Trophoblast cell (in vitro differentiated cells and primary cell): ENCODE data around the gene IL1RAPL1.

Source experiments
- DNase-seq, 2 donors: peaks; one replicate each; pipeline ENCODE4 v3.0.0-alpha.2; 2016
- H2AFZ ChIP-seq: 2 replicates; pipeline ENCODE4 v1.6.1; 2013; ENCODE audit warnings: low read length, moderate library complexity, mild to moderate bottlenecking; ENCODE audit not compliant: insufficient read depth, poor library complexity
- H2AK5ac ChIP-seq: 2 replicates; pipeline ENCODE4 v1.6.1; 2013; ENCODE audit warnings: mild to moderate bottlenecking, low read length
- H2BK120ac ChIP-seq: 2 replicates; pipeline ENCODE4 v1.6.1; 2013; ENCODE audit warnings: low read length, mild to moderate bottlenecking, moderate library complexity; ENCODE audit not compliant: insufficient read depth, poor library complexity
- H2BK12ac ChIP-seq: 2 replicates; pipeline ENCODE4 v1.6.1; 2013; ENCODE audit warnings: mild to moderate bottlenecking, low read length, moderate library complexity
- H2BK5ac ChIP-seq: 2 replicates; pipeline ENCODE4 v1.6.1; 2013; ENCODE audit warnings: low read length, low read depth, moderate library complexity, mild to moderate bottlenecking; ENCODE audit not compliant: poor library complexity
- H3K14ac ChIP-seq: 2 replicates; pipeline ENCODE4 v1.6.1; 2013; ENCODE audit warnings: mild to moderate bottlenecking, low read length
- H3K18ac ChIP-seq: 2 replicates; pipeline ENCODE4 v1.6.1; 2013; ENCODE audit warnings: mild to moderate bottlenecking, low read length
- H3K23ac ChIP-seq: 2 replicates; pipeline ENCODE4 v1.6.1; 2013; ENCODE audit warnings: low read length
- H3K27ac ChIP-seq: 2 replicates; pipeline ENCODE4 v1.5.1; 2013; ENCODE audit warnings: low read depth, mild to moderate bottlenecking, inconsistent platforms, low read length, moderate library complexity
- H3K27me3 ChIP-seq: 2 replicates; pipeline ENCODE4 v1.6.1; 2013; ENCODE audit warnings: inconsistent platforms, mild to moderate bottlenecking, low read length, moderate library complexity; ENCODE audit not compliant: insufficient read depth
- H3K36me3 ChIP-seq, 2 experiments: 1 replicate in 1 of 2; 2 replicates in 1 of 2; pipeline ENCODE4 v1.6.1; 2013; ENCODE audit warnings: low read length in 2 of 2, mild to moderate bottlenecking in 2 of 2, moderate library complexity in 1 of 2; ENCODE audit not compliant: insufficient read depth in 2 of 2, control insufficient read depth in 1 of 2
- H3K4ac ChIP-seq: 2 replicates; pipeline ENCODE4 v1.6.1; 2013; ENCODE audit warnings: low read depth, mild to moderate bottlenecking, low read length, moderate library complexity
- H3K4me1 ChIP-seq, 2 experiments: 1 replicate in 1 of 2; 2 replicates in 1 of 2; pipeline ENCODE4 v1.6.1; 2013; ENCODE audit warnings: low read length in 2 of 2, mild to moderate bottlenecking in 2 of 2, moderate library complexity in 1 of 2; ENCODE audit not compliant: insufficient read depth in 2 of 2, control insufficient read depth in 1 of 2
- H3K4me2 ChIP-seq: 2 replicates; pipeline ENCODE4 v1.6.1; 2013; ENCODE audit warnings: inconsistent platforms, mild to moderate bottlenecking, low read length, moderate library complexity
- H3K4me3 ChIP-seq: 2 replicates; pipeline ENCODE4 v1.5.1; 2013; ENCODE audit warnings: mild to moderate bottlenecking, low read depth, low read length, inconsistent platforms
- H3K79me1 ChIP-seq: one replicate; pipeline ENCODE4 v1.6.1; 2013; ENCODE audit warnings: low read length
- H3K79me2 ChIP-seq: 2 replicates; pipeline ENCODE4 v1.6.1; 2013; ENCODE audit warnings: low read length, mild to moderate bottlenecking; ENCODE audit not compliant: control insufficient read depth, insufficient read depth, poor library complexity
- H3K9ac ChIP-seq: 2 replicates; pipeline ENCODE4 v1.6.1; 2013; ENCODE audit warnings: mild to moderate bottlenecking, low read length
- H3K9me3 ChIP-seq: 2 replicates; pipeline ENCODE4 v1.6.1; 2013; ENCODE audit warnings: low read depth, mild to moderate bottlenecking, control low read depth, inconsistent platforms, low read length; ENCODE audit not compliant: insufficient read depth
- H4K12ac ChIP-seq: 2 replicates; pipeline ENCODE4 v1.6.1; 2013; ENCODE audit warnings: low read depth, mild to moderate bottlenecking, low read length, moderate library complexity
- H4K8ac ChIP-seq: 2 replicates; pipeline ENCODE4 v1.6.1; 2013; ENCODE audit warnings: low read depth, mild to moderate bottlenecking, low read length, moderate library complexity
- H4K91ac ChIP-seq: one replicate; pipeline ENCODE4 v1.6.1; 2013; ENCODE audit warnings: low read depth, mild to moderate bottlenecking, low read length, moderate library complexity
- WGBS: extraction: QIAGEN DNeasy Blood & Tissue Kit; methylation state at CpG from one replicate; pipeline ENCODE4 v1.1.7; 2013; ENCODE audit warnings: missing lambda C conversion rate; ENCODE audit not compliant: insufficient read length, insufficient coverage; ENCODE audit errors: extremely low coverage; 5-methylcytosine and 5-hydroxymethylcytosine counted together

The IL1RAPL1 gene

DNA sequence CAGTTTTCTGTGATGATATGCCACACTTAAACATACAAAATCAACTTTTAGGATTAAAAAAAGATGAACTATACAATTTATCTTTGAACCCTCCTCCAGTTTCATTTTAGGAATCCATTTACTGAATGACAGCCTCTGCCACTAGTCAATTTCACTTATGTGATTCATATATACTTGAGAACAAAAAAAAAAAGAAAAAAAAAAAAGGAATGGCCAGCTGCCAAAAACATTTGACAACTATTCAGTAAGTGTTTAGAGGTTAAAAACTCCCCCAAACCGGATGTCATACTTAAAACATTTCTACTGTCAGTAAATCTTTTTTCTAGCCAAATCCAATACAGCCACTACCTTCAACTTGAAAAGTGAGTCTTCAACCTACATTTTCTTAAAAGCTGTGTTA lies 1361.4 kb downstream of the IL1RAPL1 start:
- H4K12ac ChIP-seq = no peak overlapping the region
- H3K4me1 ChIP-seq = no peaks in the 10 kb centered on the region
- no peaks in the 10 kb centered on the region for H3K79me2 ChIP-seq
- no peak overlapping the region for H3K9ac ChIP-seq
- H3K36me3 ChIP-seq = no peaks in the 10 kb centered on the region
- no peaks in the 10 kb centered on the region for H3K27me3 ChIP-seq
- no peak overlapping the region for H2BK5ac ChIP-seq
- H3K14ac ChIP-seq = no peak overlapping the region
- H2BK12ac ChIP-seq = no peak overlapping the region
- no peak for DNase-seq
- WGBS = no CpG with 5 or more reads among the region's 1 CpG
- no peak overlapping the region for H2AFZ ChIP-seq
- no peak overlapping the region for H3K18ac ChIP-seq
- no peaks in the 10 kb centered on the region for H3K79me1 ChIP-seq
- no peak overlapping the region for H4K91ac ChIP-seq
- H3K9me3 ChIP-seq = no peaks in the 10 kb centered on the region
- H3K27ac ChIP-seq = no peak overlapping the region
- no peak overlapping the region for H3K4me2 ChIP-seq
- H3K4ac ChIP-seq = no peak overlapping the region
- H3K23ac ChIP-seq = no peak overlapping the region
- H4K8ac ChIP-seq = no peak overlapping the region
- no peak overlapping the region for H3K4me3 ChIP-seq
- no peak overlapping the region for H2BK120ac ChIP-seq
- H2AK5ac ChIP-seq = no peak overlapping the region

DNA sequence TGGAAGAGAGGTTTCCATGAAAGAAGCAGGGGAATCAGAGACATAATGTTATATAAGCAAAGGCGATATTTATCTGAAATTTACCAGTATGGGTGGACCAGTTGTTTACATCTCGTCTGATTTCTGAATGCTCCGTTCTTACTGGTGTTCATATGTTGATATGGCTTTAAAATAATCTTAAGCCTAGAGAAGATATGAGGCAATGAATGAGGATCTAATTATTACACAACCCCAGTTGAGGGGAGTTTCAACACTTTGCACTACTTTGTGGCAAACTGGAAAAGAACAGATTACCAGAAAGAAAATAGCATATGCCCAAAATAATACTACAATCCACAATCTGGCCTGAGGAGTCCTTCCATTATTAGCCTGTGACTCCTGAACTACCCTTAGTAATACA lies 1364.8 kb downstream of the IL1RAPL1 start:
- H3K79me1 ChIP-seq = no peaks in the 10 kb centered on the region
- no peak overlapping the region for H4K91ac ChIP-seq
- H2BK5ac ChIP-seq = no peak overlapping the region
- no peaks in the 10 kb centered on the region for H3K4me1 ChIP-seq
- no peak overlapping the region for H4K8ac ChIP-seq
- no peak overlapping the region for H3K27ac ChIP-seq
- no peaks in the 10 kb centered on the region for H3K79me2 ChIP-seq
- H3K4ac ChIP-seq = no peak overlapping the region
- no peak for DNase-seq
- H3K18ac ChIP-seq = no peak overlapping the region
- H3K9ac ChIP-seq = no peak overlapping the region
- H4K12ac ChIP-seq = no peak overlapping the region
- H3K4me2 ChIP-seq = no peak overlapping the region
- H3K27me3 ChIP-seq = no peaks in the 10 kb centered on the region
- H3K9me3 ChIP-seq = no peaks in the 10 kb centered on the region
- no peak overlapping the region for H2BK12ac ChIP-seq
- no peak overlapping the region for H3K14ac ChIP-seq
- no peak overlapping the region for H2BK120ac ChIP-seq
- H2AFZ ChIP-seq = no peak overlapping the region
- no peaks in the 10 kb centered on the region for H3K36me3 ChIP-seq
- no CpG with 5 or more reads among the region's 3 CpGs for WGBS
- H3K23ac ChIP-seq = no peak overlapping the region
- no peak overlapping the region for H2AK5ac ChIP-seq
- H3K4me3 ChIP-seq = no peak overlapping the region

DNA sequence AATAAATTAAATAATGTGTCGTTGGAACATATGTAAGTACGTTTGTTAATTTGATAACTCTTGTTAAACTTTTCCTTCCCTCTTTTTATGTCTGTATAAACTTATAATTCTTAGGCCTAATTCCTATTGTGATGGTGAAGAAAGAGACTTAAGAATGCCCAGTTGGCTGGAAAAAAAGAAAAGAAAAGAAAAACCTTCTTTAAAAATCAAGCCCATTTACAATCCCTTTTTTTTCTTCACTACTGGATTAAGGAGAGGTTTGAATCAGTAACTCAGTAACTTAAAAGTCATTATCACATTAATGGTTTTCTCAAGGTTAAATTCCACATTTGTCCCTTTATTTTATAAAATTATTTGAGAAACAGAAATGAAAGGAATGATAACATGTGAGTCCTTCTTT lies 1374.8 kb downstream of the IL1RAPL1 start:
- no peak overlapping the region for H4K91ac ChIP-seq
- H3K79me1 ChIP-seq = no peaks in the 10 kb centered on the region
- no peak overlapping the region for H2AFZ ChIP-seq
- H3K36me3 ChIP-seq = no peaks in the 10 kb centered on the region
- H3K27ac ChIP-seq = no peak overlapping the region
- no peaks in the 10 kb centered on the region for H3K9me3 ChIP-seq
- no peak overlapping the region for H4K8ac ChIP-seq
- no peak overlapping the region for H3K4me3 ChIP-seq
- no peak overlapping the region for H3K14ac ChIP-seq
- H3K18ac ChIP-seq = no peak overlapping the region
- no peaks in the 10 kb centered on the region for H3K27me3 ChIP-seq
- no CpG with 5 or more reads among the region's 2 CpGs for WGBS
- no peak for DNase-seq
- no peak overlapping the region for H3K23ac ChIP-seq
- no peaks in the 10 kb centered on the region for H3K4me1 ChIP-seq
- no peak overlapping the region for H2AK5ac ChIP-seq
- H2BK120ac ChIP-seq = no peak overlapping the region
- H4K12ac ChIP-seq = no peak overlapping the region
- no peak overlapping the region for H3K4me2 ChIP-seq
- no peak overlapping the region for H3K4ac ChIP-seq
- no peak overlapping the region for H2BK5ac ChIP-seq
- no peak overlapping the region for H3K9ac ChIP-seq
- no peak overlapping the region for H2BK12ac ChIP-seq
- no peaks in the 10 kb centered on the region for H3K79me2 ChIP-seq

DNA sequence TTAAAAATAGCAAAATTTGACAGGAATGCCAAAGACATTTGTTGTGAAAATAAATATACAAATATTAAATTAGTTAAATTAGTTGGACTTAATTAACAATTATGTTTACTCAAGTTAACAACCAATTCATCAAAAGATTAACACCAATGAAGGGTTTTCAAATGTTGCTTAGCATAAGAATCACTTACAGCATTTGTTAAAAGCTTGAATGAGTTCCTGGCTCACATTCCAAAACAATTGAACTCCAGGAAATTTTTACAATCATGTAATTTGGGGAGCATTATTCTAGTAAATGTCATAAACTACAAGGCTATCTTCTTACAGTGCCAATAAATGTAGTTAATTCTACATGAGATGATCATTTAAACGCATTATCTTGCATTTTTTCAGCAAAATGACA lies 1378.4 kb downstream of the IL1RAPL1 start:
- no peaks in the 10 kb centered on the region for H3K36me3 ChIP-seq
- no peaks in the 10 kb centered on the region for H3K27me3 ChIP-seq
- H2AK5ac ChIP-seq = no peak overlapping the region
- no peak overlapping the region for H3K9ac ChIP-seq
- H2BK5ac ChIP-seq = no peak overlapping the region
- H3K4ac ChIP-seq = no peak overlapping the region
- no peaks in the 10 kb centered on the region for H3K79me2 ChIP-seq
- H3K4me2 ChIP-seq = no peak overlapping the region
- no peak overlapping the region for H3K23ac ChIP-seq
- H2AFZ ChIP-seq = no peak overlapping the region
- WGBS = no CpG with 5 or more reads among the region's 1 CpG
- H3K4me3 ChIP-seq = no peak overlapping the region
- no peak overlapping the region for H4K91ac ChIP-seq
- H4K8ac ChIP-seq = no peak overlapping the region
- no peak for DNase-seq
- no peak overlapping the region for H3K18ac ChIP-seq
- no peak overlapping the region for H2BK12ac ChIP-seq
- no peak overlapping the region for H3K14ac ChIP-seq
- H3K9me3 ChIP-seq = no peaks in the 10 kb centered on the region
- no peaks in the 10 kb centered on the region for H3K4me1 ChIP-seq
- no peaks in the 10 kb centered on the region for H3K79me1 ChIP-seq
- no peak overlapping the region for H4K12ac ChIP-seq
- H3K27ac ChIP-seq = no peak overlapping the region
- H2BK120ac ChIP-seq = no peak overlapping the region
